ENCODE data around the gene STK31.
"Not testable (repeated sequence)": the region's sequence is repeated elsewhere in the genome, so short reads cannot be mapped to it uniquely, and the experiment has no call there.

Gene STK31

DNA sequence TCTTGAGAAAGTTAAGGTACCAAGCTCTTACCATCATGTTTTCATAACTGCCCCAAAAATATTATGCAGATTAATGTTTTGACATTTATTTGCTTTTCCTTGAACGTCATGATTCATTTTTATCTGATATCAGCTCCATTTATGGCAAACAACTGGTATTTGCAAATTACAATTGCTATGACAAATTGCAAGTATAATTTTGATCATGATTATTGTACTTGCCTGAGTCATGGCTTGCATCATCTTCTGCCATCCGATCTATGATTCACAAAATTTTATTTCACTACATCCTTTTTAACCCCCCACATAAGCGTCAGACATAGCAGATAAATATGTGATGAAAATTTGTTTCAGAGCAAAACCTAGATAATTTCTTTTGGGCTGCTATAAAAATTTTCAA lies 155.0 kb downstream of the STK31 start:
- no peak for DNase-seq (ENCODE audit: low spot score in 2 of 2)
- no peaks in the 10 kb centered on the region for H3K36me3 ChIP-seq (replicated peaks)

DNA sequence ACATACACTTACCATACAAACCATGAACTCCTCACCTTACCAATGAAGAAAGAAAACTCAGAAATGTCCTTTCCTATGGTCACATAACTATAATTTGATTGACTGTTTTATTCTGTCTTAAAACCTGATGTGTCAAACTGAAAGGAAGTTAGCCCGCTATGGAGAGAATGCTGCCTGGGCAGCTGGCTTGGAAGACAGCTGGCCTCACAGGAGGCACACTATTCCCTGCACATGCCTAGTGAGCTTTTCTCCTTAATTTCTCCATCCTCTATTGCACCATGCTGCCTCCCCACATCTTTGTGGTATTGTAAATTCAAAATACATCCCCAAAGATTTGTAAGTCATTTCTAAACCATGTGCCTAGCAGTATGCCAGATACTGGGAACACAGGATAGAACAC lies 163.3 kb downstream of the STK31 start:
- Histone ChIP-seq H3K4me1 (no peaks in the 10 kb centered on the region), H3K36me3 (replicated peaks) (no peaks in the 10 kb centered on the region), H3K9me3 (no peaks in the 10 kb centered on the region), H3K4me3 (no peak overlapping the region), H3K27me3 (ENCODE audit: low read depth) (no peaks in the 10 kb centered on the region)
- DNase-seq (ENCODE audit: low spot score in 2 of 2), result no peak
- in situ Hi-C loops (cut with MboI; ENCODE audit: low sequenced_read_pairs), result no loop called here

More for the DNA sequence above, 155.0 kb downstream of the STK31 start:
- Histone ChIP-seq H3K9me3 (no peaks in the 10 kb centered on the region), H3K4me3 (no peak overlapping the region), H3K27me3 (ENCODE audit: low read depth) (peaks cover 8% of the 10 kb centered on the region), H3K4me1 (no peaks in the 10 kb centered on the region)
- in situ Hi-C loops (cut with MboI; ENCODE audit: low sequenced_read_pairs), result no loop called here

DNA sequence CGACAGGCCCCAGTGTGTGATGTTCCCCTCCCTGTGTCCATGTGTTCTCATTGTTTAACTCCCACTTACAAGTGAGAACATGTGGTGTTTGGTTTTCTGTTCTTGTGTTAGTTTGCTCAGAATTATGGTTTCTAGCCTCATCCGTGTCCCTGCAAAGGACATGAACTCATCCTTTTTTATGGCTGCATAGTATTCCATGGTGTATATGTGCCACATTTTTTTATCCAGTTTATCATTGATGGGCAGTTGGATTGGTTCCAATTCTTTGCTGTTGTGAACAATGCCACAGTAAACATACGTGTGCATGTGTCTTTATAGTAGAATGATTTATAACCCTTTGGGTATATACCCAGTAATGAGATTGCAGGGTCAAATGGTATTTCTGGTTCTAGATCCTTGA lies 166.5 kb downstream of the STK31 start:
- H3K9me3 ChIP-seq; H3K4me3 ChIP-seq; H3K27me3 ChIP-seq (ENCODE audit: low read depth); in situ Hi-C loops (cut with MboI; ENCODE audit: low sequenced_read_pairs); H3K4me1 ChIP-seq; H3K36me3 ChIP-seq (replicated peaks); DNase-seq (ENCODE audit: low spot score in 2 of 2): not testable (repeated sequence)
